Panc1 (cell line): ENCODE measurements around the gene UBLCP1. TPM values are rescaled to one million over a fixed set of nuclear protein-coding genes. Genes with fewer than 3 reads are reported as not detected.

Experiments used
- ATAC-seq: fragments of 200-7000 bp; cut with Tn5 transposase; 2 replicates; pipeline ENCODE4 v1.9.1; 2020; ENCODE audit warnings: mild to moderate bottlenecking, moderate library complexity
- BruUV-seq: library from RNA; stranded (reverse); fragments of 400-500 nt; replicated peaks from 2 replicates; lab custom pipeline; 2021; lab: Mats Ljungman, UMichigan
- CTCF ChIA-PET: fragments of 300-600 bp; sonication (Branson Sonifier 250); formaldehyde crosslinking; loops from one replicate; lab custom pipeline; 2022; ENCODE audit warnings: antibody characterized with exemption; lab: Charles Lee
- POLR2A ChIA-PET: fragments of 300-600 bp; sonication (Branson Sonifier 250); formaldehyde crosslinking; loops from one replicate; lab custom pipeline; 2022; ENCODE audit warnings: antibody characterized with exemption; lab: Charles Lee
- DNase-seq: peaks from one replicate; pipeline ENCODE4 v3.0.0-alpha.2; 2010; ENCODE audit warnings: low read depth, low spot score
- H3K27ac ChIP-seq: 2 replicates; pipeline ENCODE4 v1.5.1; 2011; ENCODE audit warnings: mild to moderate bottlenecking, low read length, inconsistent platforms
- H3K27me3 ChIP-seq: fragments of 200-500 bp; sonication (Bioruptor generic); 2 replicates; pipeline ENCODE4 v1.6.0; 2014; ENCODE audit warnings: low read length, inconsistent platforms; ENCODE audit not compliant: control insufficient read depth, insufficient read depth
- H3K36me3 ChIP-seq: fragments of 200-500 bp; sonication (Bioruptor generic); 2 replicates; pipeline ENCODE4 v1.5.1; 2014; ENCODE audit warnings: inconsistent platforms, mild to moderate bottlenecking, low read length, moderate library complexity; ENCODE audit not compliant: control insufficient read depth, insufficient read depth
- H3K4me1 ChIP-seq: 2 replicates; pipeline ENCODE4 v1.5.1; 2011; ENCODE audit warnings: inconsistent platforms, mild to moderate bottlenecking, low read length, moderate library complexity; ENCODE audit not compliant: control insufficient read depth, insufficient read depth
- H3K4me3 ChIP-seq, 2 experiments: 2 replicates each; pipeline ENCODE4 v1.5.1; 2011 to 2012; ENCODE audit warnings: low read depth in 2 of 2, low read length in 2 of 2, mild to moderate bottlenecking in 2 of 2, inconsistent platforms in 1 of 2, moderate library complexity in 1 of 2
- H3K9me3 ChIP-seq: fragments of 200-500 bp; sonication (Bioruptor generic); 2 replicates; pipeline ENCODE4 v1.5.1; 2014; ENCODE audit warnings: low read depth, mild to moderate bottlenecking, inconsistent platforms, low read length, moderate library complexity; ENCODE audit not compliant: control insufficient read depth, insufficient read depth
- POLR2AphosphoS5 ChIP-seq: IDR thresholded peaks from 2 replicates; pipeline ENCODE4 v1.6.1; 2012; ENCODE audit warnings: mild to moderate bottlenecking, low read depth, low read length, moderate library complexity
- SIN3A ChIP-seq: IDR thresholded peaks from 2 replicates; pipeline ENCODE4 v1.6.1; 2012; ENCODE audit warnings: low read depth, mild to moderate bottlenecking, low read length, moderate library complexity, borderline replicate concordance; ENCODE audit not compliant: insufficient read depth
- TCF7L2 ChIP-seq: IDR thresholded peaks from 2 replicates; pipeline ENCODE4 v1.6.1; 2011; ENCODE audit warnings: mild to moderate bottlenecking, low read depth, low read length, inconsistent platforms
- in situ Hi-C: cut with HindIII; loops from 2 replicates; pipeline ENCODE4 v1.10.0; 2016; ENCODE audit warnings: low sequenced_read_pairs, low pct_unique_long_range_greater_than_20kb
- intact Hi-C: fragments of 100-400 bp; cut with micrococcal nuclease; formaldehyde crosslinking; loops from one replicate; pipeline ENCODE4 v1.10.0; 2022; ENCODE audit not compliant: unreplicated experiment
- total RNA-seq: library from RNA; stranded (reverse); gene quantifications from one replicate; pipeline ENCODE4 v1.2.1, GENCODE V29; 2021; ENCODE audit not compliant: unreplicated experiment
- TF ChIP-seq, protein P1 (sequence below), 2 experiments: IDR thresholded peaks; 2 replicates each; pipeline ENCODE4 v1.6.1; 2011 to 2012; ENCODE audit warnings: low read depth in 2 of 2, control low read depth in 1 of 2, low read length in 1 of 2, mild to moderate bottlenecking in 1 of 2, moderate library complexity in 1 of 2; ENCODE audit not compliant: insufficient read depth in 1 of 2
- TF ChIP-seq, protein P2 (sequence below): fragments of 450-650 bp; IDR thresholded peaks from 2 replicates; pipeline ENCODE4 v1.5.1; 2017; ENCODE audit warnings: mild to moderate bottlenecking

The UBLCP1 gene
- total RNA-seq, 1 experiment from 2014 or later = 31.8 TPM

DNA sequence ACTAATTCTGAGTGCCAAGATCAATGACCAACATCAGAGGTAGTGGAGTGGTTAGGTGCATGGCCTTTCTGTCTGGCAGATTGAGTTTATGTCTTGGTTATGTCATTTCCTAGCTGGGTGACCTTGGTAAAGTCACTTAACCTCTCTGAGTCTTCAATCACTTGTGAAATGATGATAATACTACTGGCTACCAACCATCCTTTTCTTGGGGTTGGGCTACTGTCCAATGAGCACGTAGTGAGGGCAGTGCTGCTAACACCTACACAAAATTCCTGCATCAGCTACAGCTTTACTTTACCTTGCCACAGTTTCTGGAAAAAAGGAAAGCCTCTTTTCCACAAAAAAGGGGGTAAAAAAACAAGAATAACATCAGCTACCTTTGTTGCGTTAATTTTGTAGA lies 54.8 kb downstream of the UBLCP1 start:
- CTCF ChIA-PET = interaction anchor here (1.7 to 2.1 kb wide), 2 partner anchors 31 to 161 kb away, joined by 10 to 12 read pairs; no protein-coding TSS in a partner anchor
- intact Hi-C loops = loop anchor here (2.0 kb wide), 1 partner anchor 161 kb away; no protein-coding TSS in a partner anchor
- POLR2A ChIA-PET = no interaction called here

DNA sequence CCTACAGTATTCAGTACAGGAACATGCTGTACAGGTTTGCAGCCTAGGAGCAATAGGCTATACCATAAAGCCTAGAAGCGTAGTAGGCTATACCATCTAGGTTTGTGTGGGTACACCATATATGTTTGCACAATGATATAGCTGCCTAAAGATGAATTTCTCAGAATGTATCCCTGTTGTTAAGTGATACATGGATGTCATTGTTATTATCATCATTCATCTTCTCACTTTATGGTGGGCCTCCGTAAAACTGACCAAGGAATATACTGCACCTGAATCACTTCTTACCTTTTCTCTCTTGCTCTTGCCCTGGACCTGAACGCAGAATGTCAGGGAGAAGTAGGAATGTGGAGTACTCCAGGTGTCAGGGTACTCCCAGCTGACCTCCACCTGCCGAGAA lies 55.4 kb downstream of the UBLCP1 start:
- ChIA-PET POLR2A (no interaction called here), CTCF (no interaction called here)
- H3K27ac ChIP-seq = no peak overlapping the region
- H3K4me3 ChIP-seq = no peak overlapping the region
- in situ Hi-C loops (no loop called here), intact Hi-C loops (no loop called here)
- TF ChIP-seq SIN3A = no peak
- no peaks in the 10 kb centered on the region for H3K36me3 ChIP-seq
- no peak for DNase-seq
- BruUV-seq = no TSS peak
- ATAC-seq = no peak
- peaks cover 5% of the 10 kb centered on the region for H3K27me3 ChIP-seq
- no peaks in the 10 kb centered on the region for H3K4me1 ChIP-seq
- H3K9me3 ChIP-seq = no peaks in the 10 kb centered on the region

More for the DNA sequence above, 54.8 kb downstream of the UBLCP1 start:
- H3K4me3 ChIP-seq = no peak overlapping the region
- no peaks in the 10 kb centered on the region for H3K36me3 ChIP-seq
- TF ChIP-seq SIN3A = no peak
- TF ChIP-seq, protein P1, sequence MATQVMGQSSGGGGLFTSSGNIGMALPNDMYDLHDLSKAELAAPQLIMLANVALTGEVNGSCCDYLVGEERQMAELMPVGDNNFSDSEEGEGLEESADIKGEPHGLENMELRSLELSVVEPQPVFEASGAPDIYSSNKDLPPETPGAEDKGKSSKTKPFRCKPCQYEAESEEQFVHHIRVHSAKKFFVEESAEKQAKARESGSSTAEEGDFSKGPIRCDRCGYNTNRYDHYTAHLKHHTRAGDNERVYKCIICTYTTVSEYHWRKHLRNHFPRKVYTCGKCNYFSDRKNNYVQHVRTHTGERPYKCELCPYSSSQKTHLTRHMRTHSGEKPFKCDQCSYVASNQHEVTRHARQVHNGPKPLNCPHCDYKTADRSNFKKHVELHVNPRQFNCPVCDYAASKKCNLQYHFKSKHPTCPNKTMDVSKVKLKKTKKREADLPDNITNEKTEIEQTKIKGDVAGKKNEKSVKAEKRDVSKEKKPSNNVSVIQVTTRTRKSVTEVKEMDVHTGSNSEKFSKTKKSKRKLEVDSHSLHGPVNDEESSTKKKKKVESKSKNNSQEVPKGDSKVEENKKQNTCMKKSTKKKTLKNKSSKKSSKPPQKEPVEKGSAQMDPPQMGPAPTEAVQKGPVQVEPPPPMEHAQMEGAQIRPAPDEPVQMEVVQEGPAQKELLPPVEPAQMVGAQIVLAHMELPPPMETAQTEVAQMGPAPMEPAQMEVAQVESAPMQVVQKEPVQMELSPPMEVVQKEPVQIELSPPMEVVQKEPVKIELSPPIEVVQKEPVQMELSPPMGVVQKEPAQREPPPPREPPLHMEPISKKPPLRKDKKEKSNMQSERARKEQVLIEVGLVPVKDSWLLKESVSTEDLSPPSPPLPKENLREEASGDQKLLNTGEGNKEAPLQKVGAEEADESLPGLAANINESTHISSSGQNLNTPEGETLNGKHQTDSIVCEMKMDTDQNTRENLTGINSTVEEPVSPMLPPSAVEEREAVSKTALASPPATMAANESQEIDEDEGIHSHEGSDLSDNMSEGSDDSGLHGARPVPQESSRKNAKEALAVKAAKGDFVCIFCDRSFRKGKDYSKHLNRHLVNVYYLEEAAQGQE (IDR thresholded peaks at IDR 0.05; ENCODE audit: insufficient read depth in 1 of 2, low read depth in 2 of 2, low read length in 1 of 2) = no peak
- no peak for TF ChIP-seq POLR2AphosphoS5
- no peak for TF ChIP-seq TCF7L2
- TF ChIP-seq, protein P2, sequence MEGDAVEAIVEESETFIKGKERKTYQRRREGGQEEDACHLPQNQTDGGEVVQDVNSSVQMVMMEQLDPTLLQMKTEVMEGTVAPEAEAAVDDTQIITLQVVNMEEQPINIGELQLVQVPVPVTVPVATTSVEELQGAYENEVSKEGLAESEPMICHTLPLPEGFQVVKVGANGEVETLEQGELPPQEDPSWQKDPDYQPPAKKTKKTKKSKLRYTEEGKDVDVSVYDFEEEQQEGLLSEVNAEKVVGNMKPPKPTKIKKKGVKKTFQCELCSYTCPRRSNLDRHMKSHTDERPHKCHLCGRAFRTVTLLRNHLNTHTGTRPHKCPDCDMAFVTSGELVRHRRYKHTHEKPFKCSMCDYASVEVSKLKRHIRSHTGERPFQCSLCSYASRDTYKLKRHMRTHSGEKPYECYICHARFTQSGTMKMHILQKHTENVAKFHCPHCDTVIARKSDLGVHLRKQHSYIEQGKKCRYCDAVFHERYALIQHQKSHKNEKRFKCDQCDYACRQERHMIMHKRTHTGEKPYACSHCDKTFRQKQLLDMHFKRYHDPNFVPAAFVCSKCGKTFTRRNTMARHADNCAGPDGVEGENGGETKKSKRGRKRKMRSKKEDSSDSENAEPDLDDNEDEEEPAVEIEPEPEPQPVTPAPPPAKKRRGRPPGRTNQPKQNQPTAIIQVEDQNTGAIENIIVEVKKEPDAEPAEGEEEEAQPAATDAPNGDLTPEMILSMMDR = no peak
- H3K27ac ChIP-seq = no peak overlapping the region
- no TSS peak for BruUV-seq
- no peaks in the 10 kb centered on the region for H3K4me1 ChIP-seq
- no peaks in the 10 kb centered on the region for H3K9me3 ChIP-seq
- DNase-seq = no peak
- ATAC-seq = no peak
- in situ Hi-C loops = no loop called here
- H3K27me3 ChIP-seq = peaks cover 6% of the 10 kb centered on the region

DNA sequence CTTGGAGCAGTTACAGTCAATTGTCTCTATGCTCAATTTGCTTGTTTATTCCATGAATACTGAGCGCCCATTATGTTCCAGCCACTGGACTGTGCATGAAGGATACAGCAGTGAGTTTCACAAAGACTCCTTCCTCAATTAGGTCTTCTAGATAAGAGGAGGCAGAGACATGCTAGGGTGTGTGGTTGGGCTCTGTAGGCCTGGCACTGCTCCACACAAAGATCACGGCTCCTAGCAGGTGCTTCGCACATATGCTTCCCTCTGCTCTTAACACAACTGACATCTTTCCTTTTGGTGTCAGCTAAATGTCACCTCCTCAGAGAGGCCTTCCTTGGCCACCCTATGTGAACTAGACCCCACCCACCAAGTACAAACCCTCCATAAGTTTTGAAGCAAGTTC lies 56.3 kb downstream of the UBLCP1 start:
- no peaks in the 10 kb centered on the region for H3K36me3 ChIP-seq
- in situ Hi-C loops (no loop called here), intact Hi-C loops (no loop called here)
- POLR2A ChIA-PET = no interaction called here
- TF ChIP-seq, protein P2 = no peak
- TF ChIP-seq, protein P1 (IDR thresholded peaks at IDR 0.05; ENCODE audit: insufficient read depth in 1 of 2, low read depth in 2 of 2, low read length in 1 of 2) = no peak
- no peak for TF ChIP-seq SIN3A
- no peak for TF ChIP-seq TCF7L2
- no peak for TF ChIP-seq POLR2AphosphoS5
- DNase-seq = no peak
- no peaks in the 10 kb centered on the region for H3K4me1 ChIP-seq
- H3K27ac ChIP-seq = no peak overlapping the region
- no peaks in the 10 kb centered on the region for H3K9me3 ChIP-seq
- H3K27me3 ChIP-seq = peaks cover 3% of the 10 kb centered on the region; the same call in 1 of the 2 replicates
- BruUV-seq = no TSS peak
- H3K4me3 ChIP-seq = no peak overlapping the region
- no peak for ATAC-seq
- CTCF ChIA-PET = no interaction called here
